ENCODE results near the gene KCNK10. TPM values are rescaled to one million over a fixed set of nuclear protein-coding genes. Genes with fewer than 3 reads are reported as not detected.

Gene KCNK10
- polyA plus RNA-seq, 1 of the 3 experiments (the other 2 are of a cell fraction) = not detected

DNA sequence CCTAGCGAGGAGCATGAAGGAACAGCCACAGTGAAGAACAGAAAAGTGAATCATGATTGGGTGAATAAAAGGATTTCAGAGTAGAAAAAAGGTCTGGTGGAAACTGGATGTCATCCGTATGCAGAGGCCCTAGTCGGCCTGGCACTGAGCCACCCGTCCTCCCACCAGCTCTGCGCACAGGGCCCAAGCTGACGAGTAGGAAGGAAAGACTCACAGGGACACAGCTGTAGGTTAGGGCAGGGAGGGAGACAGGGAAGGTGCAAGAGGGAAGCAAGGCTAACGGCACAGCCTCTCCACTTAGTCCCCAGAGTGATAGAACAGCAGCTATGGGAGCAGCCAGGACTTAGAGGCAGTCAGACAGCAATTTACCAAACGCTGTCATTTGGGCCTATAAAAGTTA, 112.6 kb downstream of the KCNK10 start:
- ChIA-PET POLR2A (no interaction called here), CTCF (no interaction called here)
- 43% methylated on average over 8 of the region's 8 CpGs for WGBS (ENCODE audit: low lambda C conversion rate)
- Histone ChIP-seq H3K27ac (ENCODE audit: low read depth in 2 of 2, low read length in 1 of 2) (no peak overlapping the region), H3K4me3 (ENCODE audit: low read depth in 2 of 2, low read length in 1 of 2) (no peak overlapping the region), H3F3A (replicated peaks; ENCODE audit: insufficient read depth) (no peaks in the 10 kb centered on the region), H3K79me2 (ENCODE audit: insufficient read depth) (no peaks in the 10 kb centered on the region), H3K4me2 (no peak overlapping the region), H3K36me3 (replicated peaks in 1 of 2; ENCODE audit: control insufficient read depth in 1 of 2, insufficient read depth in 2 of 2, low read length in 1 of 2) (no peaks in the 10 kb centered on the region), H4K20me1 (ENCODE audit: insufficient read depth) (no peaks in the 10 kb centered on the region), H3K4me1 (ENCODE audit: control insufficient read depth in 1 of 2, insufficient read depth in 2 of 2, low read depth in 1 of 2, low read length in 1 of 2) (no peaks in the 10 kb centered on the region), H3K9ac (no peak overlapping the region), H3K9me3 (no peaks in the 10 kb centered on the region), H3K9me2 (no peaks in the 10 kb centered on the region), H2AFZ (ENCODE audit: low read depth) (no peak overlapping the region), H3K27me3 (ENCODE audit: insufficient read depth) (no peaks in the 10 kb centered on the region)
- no peak for TF ChIP-seq POLR2AphosphoS5 (IDR thresholded peaks at IDR 0.05; ENCODE audit: low read depth, low read length)
- no peak for TF ChIP-seq EZH2phosphoT487 (IDR thresholded peaks at IDR 0.05; ENCODE audit: borderline replicate concordance, low read depth)
- no peak for TF ChIP-seq RFX5 (IDR thresholded peaks at IDR 0.05; ENCODE audit: low read length)
- no peak for TF ChIP-seq GABPA (IDR thresholded peaks at IDR 0.05; ENCODE audit: low read depth)
- TF ChIP-seq TEAD4 (IDR thresholded peaks at IDR 0.05; ENCODE audit: borderline replicate concordance, insufficient read depth) = no peak
- no peak for TF ChIP-seq SMC3 (IDR thresholded peaks at IDR 0.05; ENCODE audit: low read depth, low read length)
- TF ChIP-seq RCOR1 (IDR thresholded peaks at IDR 0.05; ENCODE audit: low read length) = no peak
- no peak for DNase-seq

DNA sequence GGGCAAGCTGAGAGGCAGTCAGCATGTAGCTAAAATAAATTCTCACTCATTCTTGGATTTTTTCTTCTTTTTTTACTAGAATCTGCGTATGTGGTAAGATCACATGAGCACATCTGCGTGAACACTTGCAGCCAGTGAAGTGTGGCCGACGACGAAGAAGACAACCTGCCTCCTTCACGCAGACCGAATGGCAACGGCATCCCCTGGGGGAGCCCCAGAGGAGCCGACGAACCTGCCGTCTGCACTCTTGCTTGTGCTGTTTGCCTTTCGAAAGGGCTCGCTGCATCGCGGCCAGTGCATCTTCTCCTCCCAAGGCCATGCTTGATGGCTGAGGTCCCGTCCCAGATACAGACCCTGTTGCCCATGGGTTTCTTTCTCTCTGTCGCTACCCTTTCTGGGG, 113.8 kb downstream of the KCNK10 start:
- POLR2A ChIA-PET = no interaction called here
- Histone ChIP-seq H3K9ac (no peak overlapping the region), H3K36me3 (replicated peaks in 1 of 2; ENCODE audit: control insufficient read depth in 1 of 2, insufficient read depth in 2 of 2, low read length in 1 of 2) (no peaks in the 10 kb centered on the region), H3F3A (replicated peaks; ENCODE audit: insufficient read depth) (no peaks in the 10 kb centered on the region), H3K79me2 (ENCODE audit: insufficient read depth) (no peaks in the 10 kb centered on the region), H2AFZ (ENCODE audit: low read depth) (no peak overlapping the region), H3K4me2 (no peak overlapping the region), H3K4me3 (ENCODE audit: low read depth in 2 of 2, low read length in 1 of 2) (no peak overlapping the region), H3K9me2 (no peaks in the 10 kb centered on the region), H3K27ac (ENCODE audit: low read depth in 2 of 2, low read length in 1 of 2) (no peak overlapping the region), H4K20me1 (ENCODE audit: insufficient read depth) (no peaks in the 10 kb centered on the region), H3K27me3 (ENCODE audit: insufficient read depth) (no peaks in the 10 kb centered on the region), H3K4me1 (ENCODE audit: control insufficient read depth in 1 of 2, insufficient read depth in 2 of 2, low read depth in 1 of 2, low read length in 1 of 2) (no peaks in the 10 kb centered on the region), H3K9me3 (no peaks in the 10 kb centered on the region)
- DNase-seq = no peak
- TF ChIP-seq EZH2phosphoT487 (IDR thresholded peaks at IDR 0.05; ENCODE audit: borderline replicate concordance, low read depth) = no peak
- TF ChIP-seq JUND (IDR thresholded peaks at IDR 0.05) = no peak
- TF ChIP-seq, protein P1, sequence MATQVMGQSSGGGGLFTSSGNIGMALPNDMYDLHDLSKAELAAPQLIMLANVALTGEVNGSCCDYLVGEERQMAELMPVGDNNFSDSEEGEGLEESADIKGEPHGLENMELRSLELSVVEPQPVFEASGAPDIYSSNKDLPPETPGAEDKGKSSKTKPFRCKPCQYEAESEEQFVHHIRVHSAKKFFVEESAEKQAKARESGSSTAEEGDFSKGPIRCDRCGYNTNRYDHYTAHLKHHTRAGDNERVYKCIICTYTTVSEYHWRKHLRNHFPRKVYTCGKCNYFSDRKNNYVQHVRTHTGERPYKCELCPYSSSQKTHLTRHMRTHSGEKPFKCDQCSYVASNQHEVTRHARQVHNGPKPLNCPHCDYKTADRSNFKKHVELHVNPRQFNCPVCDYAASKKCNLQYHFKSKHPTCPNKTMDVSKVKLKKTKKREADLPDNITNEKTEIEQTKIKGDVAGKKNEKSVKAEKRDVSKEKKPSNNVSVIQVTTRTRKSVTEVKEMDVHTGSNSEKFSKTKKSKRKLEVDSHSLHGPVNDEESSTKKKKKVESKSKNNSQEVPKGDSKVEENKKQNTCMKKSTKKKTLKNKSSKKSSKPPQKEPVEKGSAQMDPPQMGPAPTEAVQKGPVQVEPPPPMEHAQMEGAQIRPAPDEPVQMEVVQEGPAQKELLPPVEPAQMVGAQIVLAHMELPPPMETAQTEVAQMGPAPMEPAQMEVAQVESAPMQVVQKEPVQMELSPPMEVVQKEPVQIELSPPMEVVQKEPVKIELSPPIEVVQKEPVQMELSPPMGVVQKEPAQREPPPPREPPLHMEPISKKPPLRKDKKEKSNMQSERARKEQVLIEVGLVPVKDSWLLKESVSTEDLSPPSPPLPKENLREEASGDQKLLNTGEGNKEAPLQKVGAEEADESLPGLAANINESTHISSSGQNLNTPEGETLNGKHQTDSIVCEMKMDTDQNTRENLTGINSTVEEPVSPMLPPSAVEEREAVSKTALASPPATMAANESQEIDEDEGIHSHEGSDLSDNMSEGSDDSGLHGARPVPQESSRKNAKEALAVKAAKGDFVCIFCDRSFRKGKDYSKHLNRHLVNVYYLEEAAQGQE (IDR thresholded peaks at IDR 0.05; ENCODE audit: low read depth, low read length) = no peak
- no peak for TF ChIP-seq YY1 (IDR thresholded peaks at IDR 0.05; ENCODE audit: low read depth)
- no peak for TF ChIP-seq FOXJ3 (CRISPR knock-in tag; IDR thresholded peaks at IDR 0.05)
- TF ChIP-seq TAF1 (IDR thresholded peaks at IDR 0.05; ENCODE audit: borderline replicate concordance, low read depth, low read length) = no peak
- no peak for TF ChIP-seq EP300 (IDR thresholded peaks at IDR 0.05; ENCODE audit: borderline replicate concordance in 1 of 2, low read depth in 1 of 2, low read length in 1 of 2)
- TF ChIP-seq GATA2 (CRISPR knock-in tag; IDR thresholded peaks at IDR 0.05) = no peak
- no peak for TF ChIP-seq NFIC (IDR thresholded peaks at IDR 0.05; ENCODE audit: borderline replicate concordance)
- TF ChIP-seq, protein P2, sequence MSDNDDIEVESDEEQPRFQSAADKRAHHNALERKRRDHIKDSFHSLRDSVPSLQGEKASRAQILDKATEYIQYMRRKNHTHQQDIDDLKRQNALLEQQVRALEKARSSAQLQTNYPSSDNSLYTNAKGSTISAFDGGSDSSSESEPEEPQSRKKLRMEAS (IDR thresholded peaks at IDR 0.05; ENCODE audit: low read depth) = no peak
- no peak for TF ChIP-seq POLR2AphosphoS5 (IDR thresholded peaks at IDR 0.05; ENCODE audit: low read depth, low read length)
- no peak for TF ChIP-seq RXRA (IDR thresholded peaks at IDR 0.05; ENCODE audit: borderline replicate concordance, low read depth)
- TF ChIP-seq CHD2 (IDR thresholded peaks at IDR 0.05; ENCODE audit: low read length, partially characterized antibody) = no peak
- TF ChIP-seq MXI1 (IDR thresholded peaks at IDR 0.05; ENCODE audit: low read depth, low read length) = no peak
- 63% methylated on average over 17 of the region's 17 CpGs for WGBS (ENCODE audit: low lambda C conversion rate)
- CTCF ChIA-PET = interaction anchor here (1.3 kb wide), 1 partner anchor 40 kb away, joined by 3 read pairs; no protein-coding TSS in a partner anchor

Data from SK-N-SH (cell line).